PC-3 (cell line): ENCODE data around the gene TAS1R3.

Experiments
- EZH2 ChIP-seq: fragments of 300-600 bp; sonication (generic); IDR thresholded peaks from one replicate; pipeline ENCODE4 v1.6.1; 2017; ENCODE audit warnings: antibody characterized with exemption, mild to moderate bottlenecking, low read length; ENCODE audit not compliant: unreplicated experiment
- TF ChIP-seq, protein P1 (sequence below): fragments of 300-600 bp; sonication (generic); conservative IDR thresholded peaks from 2 replicates; pipeline ENCODE4 v1.5.1; 2017; ENCODE audit warnings: antibody characterized with exemption, low read depth, mild to moderate bottlenecking, low read length

DNA sequence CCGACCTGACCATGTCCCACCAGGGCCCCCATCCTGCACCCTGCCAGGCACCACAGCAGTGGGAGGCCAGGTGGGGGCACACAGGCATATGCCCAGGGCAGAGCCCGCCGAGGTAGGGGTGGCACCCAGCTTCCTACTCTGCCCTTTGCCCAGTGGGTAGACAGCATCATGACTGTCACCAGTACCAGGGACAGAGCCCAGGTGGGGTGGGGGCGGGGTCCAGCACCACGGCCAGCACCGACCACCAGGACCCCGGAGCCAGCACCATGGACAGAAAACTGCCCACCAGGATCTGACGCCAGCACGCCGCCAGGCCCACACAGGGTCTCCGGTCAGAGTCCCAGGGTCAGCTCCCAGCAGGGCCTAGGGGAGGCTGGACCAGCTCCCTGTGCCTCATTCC, 3.8 kb downstream of the TAS1R3 start:
- no peak for TF ChIP-seq EZH2
- TF ChIP-seq, protein P1, sequence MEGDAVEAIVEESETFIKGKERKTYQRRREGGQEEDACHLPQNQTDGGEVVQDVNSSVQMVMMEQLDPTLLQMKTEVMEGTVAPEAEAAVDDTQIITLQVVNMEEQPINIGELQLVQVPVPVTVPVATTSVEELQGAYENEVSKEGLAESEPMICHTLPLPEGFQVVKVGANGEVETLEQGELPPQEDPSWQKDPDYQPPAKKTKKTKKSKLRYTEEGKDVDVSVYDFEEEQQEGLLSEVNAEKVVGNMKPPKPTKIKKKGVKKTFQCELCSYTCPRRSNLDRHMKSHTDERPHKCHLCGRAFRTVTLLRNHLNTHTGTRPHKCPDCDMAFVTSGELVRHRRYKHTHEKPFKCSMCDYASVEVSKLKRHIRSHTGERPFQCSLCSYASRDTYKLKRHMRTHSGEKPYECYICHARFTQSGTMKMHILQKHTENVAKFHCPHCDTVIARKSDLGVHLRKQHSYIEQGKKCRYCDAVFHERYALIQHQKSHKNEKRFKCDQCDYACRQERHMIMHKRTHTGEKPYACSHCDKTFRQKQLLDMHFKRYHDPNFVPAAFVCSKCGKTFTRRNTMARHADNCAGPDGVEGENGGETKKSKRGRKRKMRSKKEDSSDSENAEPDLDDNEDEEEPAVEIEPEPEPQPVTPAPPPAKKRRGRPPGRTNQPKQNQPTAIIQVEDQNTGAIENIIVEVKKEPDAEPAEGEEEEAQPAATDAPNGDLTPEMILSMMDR, result no peak
